GM12891 (cell line): Measurements from ENCODE around the gene TMEM156.

ENCODE experiments used
- POLR2A ChIP-seq: IDR thresholded peaks from 2 replicates; pipeline ENCODE4 v1.6.1; 2011; ENCODE audit warnings: low read depth, low read length, control low read depth
- POLR2AphosphoS5 ChIP-seq: IDR thresholded peaks from 2 replicates; pipeline ENCODE4 v1.6.1; 2011; ENCODE audit warnings: low read depth, low read length, control low read depth
- SPI1 ChIP-seq: IDR thresholded peaks from 2 replicates; pipeline ENCODE4 v1.6.1; 2011; ENCODE audit warnings: low read depth, low read length, control low read depth

GRCh38 chr4:39021631-39022030 is 10.6 kb downstream of the TMEM156 start:
- TF ChIP-seq POLR2A (no peak), SPI1 (no peak), POLR2AphosphoS5 (no peak)
